ENCODE data around the gene SLC1A5. TPM values are rescaled to one million over a fixed set of nuclear protein-coding genes. Genes with fewer than 3 reads are reported as not detected.
A peak's percentile ranks its signal among the peaks of the same experiment; 100 is the strongest.

SLC1A5 gene
- total and polyA plus RNA-seq, 2 experiments from 2014 or later = 367 to 456 TPM

DNA sequence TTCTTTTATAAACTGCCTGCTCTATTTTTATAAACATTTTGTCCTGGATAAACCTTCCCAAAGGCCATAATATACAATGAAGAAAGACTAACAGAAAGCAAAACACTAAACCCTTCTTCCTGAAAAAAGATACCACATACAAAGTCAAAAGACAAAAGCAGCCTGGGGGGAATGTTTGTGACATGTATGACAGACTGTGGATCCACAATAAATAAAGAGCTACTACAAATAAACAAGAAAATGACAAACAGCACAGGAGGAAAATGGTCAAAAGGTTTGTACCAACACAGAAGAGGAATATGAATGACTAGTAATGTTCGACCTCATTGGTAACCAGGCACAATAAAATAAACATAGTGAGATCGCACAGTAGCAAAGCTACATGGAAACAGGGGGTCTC is 42.5 kb upstream of the SLC1A5 start:
- Histone ChIP-seq H3K4me2 (ENCODE audit: unreplicated experiment) (no peak overlapping the region), H3K36me3 (ENCODE audit: low read depth) (no peaks in the 10 kb centered on the region; the same call in 1 of the 2 replicates), H3K27ac (peak overlapping the region; percentile 95), H3K4me1 (ENCODE audit: insufficient read depth) (peaks cover 13% of the 10 kb centered on the region), H3K4me3 (no peak overlapping the region), H3K9me2 (ENCODE audit: insufficient read depth) (no peaks in the 10 kb centered on the region), H4K20me1 (ENCODE audit: insufficient read depth) (no peaks in the 10 kb centered on the region), H3K27me3 (replicated peaks; ENCODE audit: insufficient read depth) (no peaks in the 10 kb centered on the region), H2AFZ (peak overlapping the region; percentile 0; the same call in 1 of the 2 replicates), H3K79me2 (ENCODE audit: insufficient read depth) (no peaks in the 10 kb centered on the region), H3K9ac (no peak overlapping the region), H3F3A (ENCODE audit: insufficient read depth) (peaks cover 18% of the 10 kb centered on the region), H3K9me3 (ENCODE audit: low read depth) (no peaks in the 10 kb centered on the region)
- in situ Hi-C loops (cut with MboI) = no loop called here
- TF ChIP-seq EZH2phosphoT487 (IDR thresholded peaks at IDR 0.05; ENCODE audit: insufficient read depth, low read depth) (no peak), EZH2 (IDR thresholded peaks at IDR 0.05; ENCODE audit: insufficient read depth, poor library complexity, severe bottlenecking) (no peak)
- no peak for DNase-seq
- whole genome bisulfite sequencing, 2 experiments (ENCODE audit: low coverage in 1 of 2, low lambda C conversion rate in 2 of 2, missing lambda C conversion rate in 2 of 2) = 61 to 68% methylated on average over 2 of the region's 2 CpGs

DNA sequence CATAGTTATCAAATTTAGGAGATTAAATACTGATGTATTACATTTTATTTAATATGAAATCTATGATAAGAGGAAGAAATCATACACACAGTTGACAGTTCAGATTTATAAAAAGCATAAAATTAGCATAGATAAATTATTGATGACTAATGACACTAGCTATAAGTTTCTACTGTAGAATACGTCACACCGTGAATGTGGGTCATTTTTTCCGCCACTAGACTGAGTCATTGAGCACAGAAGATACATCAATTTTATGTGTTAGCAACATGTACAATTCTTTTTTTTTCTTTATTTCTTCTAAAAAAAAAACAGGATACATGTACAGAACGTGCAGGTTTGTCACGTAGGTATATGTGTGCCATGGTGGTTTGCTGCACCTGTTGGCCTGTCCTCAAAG is 40.1 kb upstream of the SLC1A5 start:
- no peaks in the 10 kb centered on the region for H4K20me1 ChIP-seq (ENCODE audit: insufficient read depth)
- H3K36me3 ChIP-seq (ENCODE audit: low read depth) = no peaks in the 10 kb centered on the region
- no peak for TF ChIP-seq EZH2phosphoT487 (IDR thresholded peaks at IDR 0.05; ENCODE audit: insufficient read depth, low read depth)
- no peak for TF ChIP-seq EZH2 (IDR thresholded peaks at IDR 0.05; ENCODE audit: insufficient read depth, poor library complexity, severe bottlenecking)
- 0 out of 2 replicates have a peak overlapping the region, but pooled peaks have one; percentile 6 for H3K9ac ChIP-seq
- H3K27me3 ChIP-seq (replicated peaks; ENCODE audit: insufficient read depth) = no peaks in the 10 kb centered on the region
- H3K4me3 ChIP-seq = no peak overlapping the region
- in situ Hi-C loops (cut with MboI) = no loop called here
- peaks cover 7% of the 10 kb centered on the region for H3K4me1 ChIP-seq (ENCODE audit: insufficient read depth)
- H3F3A ChIP-seq (ENCODE audit: insufficient read depth) = peaks cover 14% of the 10 kb centered on the region
- H3K27ac ChIP-seq = peak overlapping the region; percentile 95
- peak; percentile 57 for DNase-seq
- H2AFZ ChIP-seq = no peak overlapping the region
- H3K4me2 ChIP-seq (ENCODE audit: unreplicated experiment) = peak overlapping the region; percentile 20
- no peaks in the 10 kb centered on the region for H3K9me2 ChIP-seq (ENCODE audit: insufficient read depth)
- 77 to 83% methylated on average over 5 of the region's 5 CpGs for WGBS, 2 experiments (ENCODE audit: low coverage in 1 of 2, low lambda C conversion rate in 2 of 2, missing lambda C conversion rate in 2 of 2)
- no peaks in the 10 kb centered on the region for H3K79me2 ChIP-seq (ENCODE audit: insufficient read depth)
- no peaks in the 10 kb centered on the region for H3K9me3 ChIP-seq (ENCODE audit: low read depth)

DNA sequence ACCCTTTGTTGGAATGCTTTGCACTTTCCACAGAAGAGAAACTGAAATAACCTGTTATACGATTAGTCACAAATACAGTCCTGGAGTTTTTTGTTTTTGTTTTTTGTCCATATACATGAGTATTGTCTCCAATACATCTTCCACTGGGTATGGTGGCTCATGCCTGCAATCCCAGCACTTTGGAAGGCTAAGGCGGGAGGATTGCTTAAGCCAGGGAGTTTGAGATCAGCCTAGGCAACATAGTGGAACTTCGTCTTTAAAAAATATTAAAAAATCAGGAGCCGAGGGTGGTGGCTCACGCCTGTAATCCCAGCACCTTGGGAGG is 37.3 kb upstream of the SLC1A5 start:
- WGBS, 2 experiments (ENCODE audit: low coverage in 1 of 2, low lambda C conversion rate in 2 of 2, missing lambda C conversion rate in 2 of 2) = 61 to 62% methylated on average over 5 of the region's 5 CpGs

DNA sequence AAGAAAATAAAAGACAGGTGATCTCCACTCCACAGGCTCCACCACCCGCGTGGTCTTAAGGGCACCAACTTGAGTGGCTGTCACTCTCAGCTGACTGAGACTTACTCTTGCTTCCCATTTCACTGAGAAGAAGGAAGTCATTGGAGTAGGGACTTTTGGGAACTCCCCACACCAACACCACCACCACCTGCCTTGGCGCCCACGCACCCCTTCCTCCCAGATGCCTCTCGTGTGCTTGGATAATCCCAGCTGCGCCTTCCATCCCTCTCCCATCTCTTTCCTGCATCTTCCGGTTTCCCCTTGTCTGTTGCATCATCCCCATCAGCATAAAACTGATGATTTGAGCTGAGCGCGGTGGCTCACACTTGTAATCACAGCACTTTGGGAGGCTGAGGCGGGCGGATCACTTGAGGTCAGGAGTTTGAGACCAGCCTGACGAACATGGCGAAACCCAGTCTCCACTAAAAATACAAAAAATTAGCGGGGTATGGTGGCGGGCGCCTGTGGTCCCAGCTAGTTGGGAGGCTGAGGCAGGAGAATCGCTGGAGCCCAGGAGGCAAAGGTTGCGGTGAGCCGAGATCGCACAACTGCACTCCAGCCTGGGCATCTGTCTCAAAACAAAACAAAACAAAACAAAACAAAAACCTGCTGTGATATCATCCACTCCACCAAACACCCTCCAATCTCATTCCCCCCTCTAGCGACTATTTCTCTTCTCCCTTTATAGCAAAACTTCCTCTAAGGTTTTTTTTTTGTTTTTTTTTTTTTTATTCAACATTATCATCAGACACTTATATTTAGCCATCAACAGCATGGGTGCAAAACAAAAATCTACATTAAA is 36.7 kb upstream of the SLC1A5 start:
- Histone ChIP-seq H3K36me3 (ENCODE audit: low read depth) (no peaks in the 10 kb centered on the region), H3K79me2 (ENCODE audit: insufficient read depth) (no peaks in the 10 kb centered on the region), H4K20me1 (ENCODE audit: insufficient read depth) (no peaks in the 10 kb centered on the region), H3K27me3 (replicated peaks; ENCODE audit: insufficient read depth) (no peaks in the 10 kb centered on the region), H3K4me2 (ENCODE audit: unreplicated experiment) (no peak overlapping the region), H2AFZ (no peak overlapping the region), H3K27ac (no peak overlapping the region), H3K9ac (no peak overlapping the region), H3K9me2 (ENCODE audit: insufficient read depth) (no peaks in the 10 kb centered on the region), H3K4me1 (ENCODE audit: insufficient read depth) (peaks cover 7% of the 10 kb centered on the region), H3F3A (ENCODE audit: insufficient read depth) (peaks cover 7% of the 10 kb centered on the region), H3K4me3 (no peak overlapping the region), H3K9me3 (ENCODE audit: low read depth) (no peaks in the 10 kb centered on the region)
- WGBS, 2 experiments (ENCODE audit: low coverage in 1 of 2, low lambda C conversion rate in 2 of 2, missing lambda C conversion rate in 2 of 2) = 82 to 88% methylated on average over 18 to 21 of the region's 21 CpGs
- no peak for TF ChIP-seq EZH2 (IDR thresholded peaks at IDR 0.05; ENCODE audit: insufficient read depth, poor library complexity, severe bottlenecking)
- TF ChIP-seq EZH2phosphoT487 (IDR thresholded peaks at IDR 0.05; ENCODE audit: insufficient read depth, low read depth) = no peak
- DNase-seq = peak; percentile 27
- in situ Hi-C loops (cut with MboI) = no loop called here

More for the DNA sequence above, 37.3 kb upstream of the SLC1A5 start:
- peaks cover 9% of the 10 kb centered on the region for H3F3A ChIP-seq (ENCODE audit: insufficient read depth)
- no peak overlapping the region for H3K4me3 ChIP-seq
- no peak overlapping the region for H3K27ac ChIP-seq
- no peak overlapping the region for H2AFZ ChIP-seq
- H3K4me1 ChIP-seq (ENCODE audit: insufficient read depth) = peaks cover 7% of the 10 kb centered on the region
- no peaks in the 10 kb centered on the region for H3K27me3 ChIP-seq (replicated peaks; ENCODE audit: insufficient read depth)
- H3K9me3 ChIP-seq (ENCODE audit: low read depth) = no peaks in the 10 kb centered on the region
- in situ Hi-C loops (cut with MboI) = no loop called here
- TF ChIP-seq EZH2phosphoT487 (IDR thresholded peaks at IDR 0.05; ENCODE audit: insufficient read depth, low read depth) (no peak), EZH2 (IDR thresholded peaks at IDR 0.05; ENCODE audit: insufficient read depth, poor library complexity, severe bottlenecking) (no peak)
- H3K9ac ChIP-seq = no peak overlapping the region
- no peaks in the 10 kb centered on the region for H3K36me3 ChIP-seq (ENCODE audit: low read depth)
- H4K20me1 ChIP-seq (ENCODE audit: insufficient read depth) = no peaks in the 10 kb centered on the region
- no peak overlapping the region for H3K4me2 ChIP-seq (ENCODE audit: unreplicated experiment)
- DNase-seq = no peak
- no peaks in the 10 kb centered on the region for H3K79me2 ChIP-seq (ENCODE audit: insufficient read depth)
- H3K9me2 ChIP-seq (ENCODE audit: insufficient read depth) = no peaks in the 10 kb centered on the region

Measured in GM23248 (cell line).